HT-29 (cell line): ENCODE data around the gene HHATL. TPM values are rescaled to one million over a fixed set of nuclear protein-coding genes. Genes with fewer than 3 reads are reported as not detected.

Experiments used
- DNase-seq: peaks from one replicate; pipeline ENCODE4 v3.0.0-alpha.2; 2015; ENCODE audit warnings: low spot score
- total RNA-seq: library from RNA; depleted of rRNA; stranded (reverse); fragments of >200 nt; shearing (Covaris generic); gene quantifications from 2 replicates; pipeline ENCODE4 v1.2.3, GENCODE V29; 2014

HHATL gene
- total RNA-seq, 1 experiment from 2014 or later, result not detected

DNA sequence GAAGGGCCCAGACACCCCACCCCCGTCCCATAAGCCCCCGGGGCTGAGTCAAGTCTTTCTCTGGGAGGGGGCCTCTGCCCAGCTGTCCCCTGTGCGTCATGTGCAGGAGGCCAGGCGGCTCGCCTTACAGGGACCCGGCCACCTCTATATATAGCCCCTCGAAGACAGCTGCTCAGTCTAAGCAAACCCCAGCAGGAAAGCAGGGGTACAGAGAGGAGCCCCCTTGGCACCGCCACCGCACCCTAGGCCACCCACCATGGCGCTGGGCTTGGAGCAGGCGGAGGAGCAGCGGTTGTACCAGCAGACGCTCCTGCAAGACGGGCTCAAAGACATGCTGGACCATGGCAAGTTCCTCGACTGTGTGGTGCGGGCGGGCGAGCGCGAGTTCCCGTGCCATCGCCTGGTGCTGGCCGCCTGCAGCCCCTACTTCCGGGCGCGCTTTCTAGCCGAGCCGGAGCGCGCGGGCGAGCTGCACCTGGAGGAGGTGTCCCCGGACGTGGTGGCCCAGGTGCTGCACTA lies 17.2 kb downstream of the HHATL start, which contains the start of gene KLHL40:
TSS of gene KLHL40 (plus strand) at position 175 of the 519 bp plus-strand sequence. CDS start at position 257, 82 bp downstream.
- no peak for DNase-seq

DNA sequence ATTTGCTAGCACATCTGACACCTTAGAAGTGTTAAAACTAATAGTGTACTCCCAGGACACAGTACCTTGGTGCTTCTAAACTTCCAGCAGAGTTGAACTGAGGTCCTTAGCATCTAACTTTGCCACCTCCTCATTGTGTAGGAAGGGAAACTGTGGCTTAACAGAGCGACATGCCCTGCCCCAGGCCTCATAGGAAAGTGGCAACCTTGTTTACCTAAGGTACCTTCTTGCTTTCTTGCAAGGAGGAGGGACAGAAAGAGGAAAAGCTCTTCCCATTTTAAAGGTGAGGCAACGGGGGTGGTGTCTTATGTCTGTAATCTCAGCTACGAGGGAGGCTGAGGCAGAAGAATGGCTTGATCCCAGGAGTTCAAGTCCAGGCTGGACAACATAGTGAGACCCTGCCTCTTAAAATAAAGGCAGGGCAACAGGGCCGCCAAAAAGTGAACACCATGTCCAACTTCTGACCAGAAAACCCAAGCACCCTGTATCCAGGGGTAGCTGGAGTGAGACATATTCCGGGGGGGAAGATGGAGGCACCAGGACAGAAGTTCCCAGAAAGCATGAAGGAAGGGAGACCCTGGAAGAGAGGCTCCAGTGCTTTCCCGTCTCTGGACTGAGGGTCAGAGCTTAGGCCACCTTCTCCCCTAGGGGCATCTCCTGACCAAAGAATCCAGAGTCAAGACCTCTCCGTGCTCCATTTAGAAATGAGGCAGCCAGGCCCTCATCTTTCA lies 17.8 kb downstream of the HHATL start:
- no peak for DNase-seq

DNA sequence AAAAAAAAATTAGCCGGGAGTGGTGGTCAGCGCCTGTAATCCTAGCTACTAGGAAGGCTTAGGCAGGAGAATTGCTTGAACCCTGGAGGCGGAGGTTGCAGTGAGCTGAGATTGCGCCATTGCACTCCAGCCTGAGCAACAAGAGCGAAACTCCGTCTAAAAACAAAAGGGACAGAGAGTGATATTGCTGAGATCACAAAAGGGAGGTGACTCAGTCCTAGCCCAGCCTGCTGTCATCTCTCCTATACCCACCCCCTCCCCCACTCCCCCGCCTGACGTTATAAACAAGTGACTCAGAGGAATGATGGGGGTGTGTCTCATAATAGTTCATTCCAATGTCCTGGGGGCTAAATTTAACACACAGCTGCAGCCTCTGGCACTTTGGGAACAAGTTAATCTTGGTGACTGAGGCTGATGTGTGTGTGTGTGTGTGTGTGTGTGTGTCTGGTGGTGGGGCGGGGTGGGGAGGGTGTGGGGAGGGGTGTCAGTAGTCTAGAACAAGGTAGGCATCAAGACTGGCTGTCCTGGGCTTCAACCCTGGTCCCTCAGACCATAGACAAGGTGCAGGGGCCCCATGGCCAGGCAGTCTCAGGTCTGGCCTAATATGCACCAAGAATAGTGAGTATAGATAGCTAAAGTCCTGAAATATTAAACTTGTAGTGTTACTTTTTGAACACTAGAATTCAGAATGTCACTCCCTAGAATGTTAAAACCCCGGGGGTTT lies 18.6 kb downstream of the HHATL start:
- DNase-seq, result peak; percentile 18

DNA sequence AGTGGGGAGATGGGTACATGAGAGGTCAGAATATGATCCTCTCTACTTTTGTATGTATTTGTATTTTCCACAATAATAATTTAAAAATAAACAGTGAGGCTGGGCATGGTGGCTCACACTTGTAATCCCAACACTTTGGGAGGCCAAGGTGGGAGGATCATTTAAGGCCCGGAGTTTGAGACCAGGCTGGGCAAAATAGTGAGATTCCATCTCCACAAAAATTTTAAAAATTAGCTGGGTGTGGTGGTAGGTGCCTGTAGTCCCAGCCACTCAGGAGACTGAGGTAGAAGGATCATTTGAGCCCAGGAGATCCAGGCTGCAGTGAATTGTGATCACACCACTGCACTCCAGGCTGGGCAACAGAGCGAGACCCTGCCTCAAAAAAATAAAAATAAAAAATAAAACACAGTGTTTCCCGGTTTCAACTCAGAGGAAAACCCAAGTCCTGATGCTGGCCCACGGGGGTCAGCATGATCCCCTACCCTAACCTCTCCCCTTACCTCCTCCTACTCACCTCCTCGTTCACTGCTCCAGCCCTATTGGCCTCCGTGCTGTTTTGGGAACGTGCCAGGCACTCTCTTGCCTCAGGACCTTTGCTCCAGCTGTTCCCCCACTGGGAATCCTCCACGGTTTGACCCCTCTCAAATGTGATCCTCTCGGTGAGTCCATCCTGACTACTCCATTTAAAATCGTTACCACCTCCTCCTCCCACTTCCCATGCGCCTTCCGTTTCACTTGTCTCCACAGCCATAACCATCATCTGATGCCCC lies 20.1 kb downstream of the HHATL start:
- no peak for DNase-seq

DNA sequence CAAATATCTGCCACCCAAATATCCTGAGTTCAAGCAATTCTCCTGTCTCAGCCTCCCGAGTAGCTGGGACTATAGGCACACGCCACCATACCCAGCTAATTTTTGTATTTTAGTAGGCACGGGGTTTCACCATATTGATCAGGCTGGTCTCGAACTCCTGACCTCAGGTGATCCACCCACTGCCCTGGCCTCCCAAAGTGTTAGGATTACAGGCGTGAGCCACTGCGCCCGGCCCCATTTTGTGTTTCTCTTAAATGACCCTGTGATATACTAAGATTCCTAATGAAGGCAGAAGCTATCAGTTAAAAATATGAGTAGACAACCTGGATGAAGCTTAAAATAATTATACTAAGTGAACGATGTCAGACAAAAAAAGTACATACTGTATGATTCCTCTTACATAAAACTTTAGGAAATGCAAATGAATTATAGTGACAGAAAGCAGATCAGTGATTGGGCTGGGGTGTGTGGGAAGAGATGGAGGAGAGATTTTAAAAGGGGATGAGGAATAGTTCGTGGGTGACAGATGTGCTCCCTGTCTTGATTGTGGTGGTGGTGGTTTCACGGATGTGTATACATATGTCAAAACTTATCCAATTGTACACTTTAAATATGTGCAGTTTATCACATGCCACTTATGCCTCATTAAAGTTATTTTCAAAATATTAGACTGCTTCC lies 21.1 kb downstream of the HHATL start:
- no peak for DNase-seq

DNA sequence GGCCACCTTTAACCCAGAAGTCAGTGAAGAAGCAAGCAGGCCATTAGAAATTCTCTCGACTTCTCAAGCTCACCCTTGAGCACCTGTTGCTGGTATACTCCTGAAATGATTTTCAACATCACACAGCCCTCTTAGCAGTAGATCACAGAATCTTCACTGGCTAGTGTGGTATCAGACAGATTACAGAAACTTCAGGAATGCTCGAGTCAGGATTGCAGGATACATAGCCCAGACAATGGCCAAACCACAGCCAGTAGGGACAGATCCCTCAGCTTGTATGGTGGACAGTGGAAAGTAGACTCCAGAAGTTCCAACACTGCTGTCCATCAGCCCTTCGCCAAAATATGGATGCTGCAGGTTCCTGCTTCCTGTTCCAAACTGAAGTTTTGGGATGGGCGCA lies 21.8 kb downstream of the HHATL start:
- DNase-seq, result no peak

DNA sequence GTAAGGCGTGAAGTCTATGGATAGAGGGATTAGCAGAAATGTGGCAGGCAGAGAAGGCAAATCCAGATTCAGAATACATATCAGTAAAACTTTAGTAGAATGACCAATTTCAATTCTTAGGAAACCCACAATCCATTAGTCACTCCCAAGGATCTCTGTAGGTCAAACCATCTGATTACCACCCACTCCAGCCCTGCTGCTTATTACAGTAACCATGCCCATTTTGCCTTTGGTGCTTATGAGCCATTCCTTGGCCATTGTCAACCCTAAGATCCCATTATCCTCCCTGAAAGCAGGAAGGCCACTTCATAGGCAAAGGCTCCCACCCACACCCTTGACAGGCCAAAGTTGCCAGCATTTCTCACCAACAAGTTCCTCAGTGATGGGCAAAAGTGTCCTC lies 22.3 kb downstream of the HHATL start:
- DNase-seq, result no peak

DNA sequence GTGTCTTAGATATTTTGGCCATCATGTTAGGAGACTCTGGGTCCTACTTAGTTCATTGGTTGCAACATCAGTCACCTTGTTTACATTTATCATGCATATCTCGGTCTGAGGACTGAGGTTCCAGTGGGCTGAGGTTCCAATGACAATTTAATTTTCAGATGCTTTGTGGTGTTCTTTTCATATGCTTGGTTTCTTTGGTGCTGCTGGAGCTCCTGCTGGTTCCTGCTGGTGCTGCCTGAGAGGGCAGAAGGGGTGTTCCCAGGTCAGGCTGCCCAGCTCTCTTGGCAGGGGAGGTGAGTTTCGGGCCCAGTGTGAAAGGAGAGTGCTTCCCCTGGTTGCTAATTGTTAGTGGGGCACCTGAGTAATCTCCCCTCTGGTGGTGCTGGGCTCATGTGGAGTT lies 24.2 kb downstream of the HHATL start:
- no peak for DNase-seq

DNA sequence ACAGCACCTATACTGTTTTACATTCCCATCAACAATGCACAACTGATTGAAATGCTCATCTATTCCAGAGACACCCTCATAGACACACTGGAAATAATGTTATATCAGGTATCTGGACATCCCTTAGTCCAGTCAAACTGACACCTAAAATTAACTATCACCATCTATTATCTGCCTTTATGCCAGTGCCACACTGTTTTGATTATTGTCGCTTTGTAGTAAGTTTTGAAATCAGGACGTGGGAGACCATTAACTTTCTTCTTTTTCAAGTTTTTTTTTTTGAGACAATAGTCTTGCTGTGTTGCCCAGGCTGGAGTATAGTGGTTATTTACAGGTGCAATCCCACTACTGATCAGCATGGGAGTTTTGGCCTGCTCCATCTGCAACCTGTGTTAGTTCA lies 26.7 kb downstream of the HHATL start:
- no peak for DNase-seq

DNA sequence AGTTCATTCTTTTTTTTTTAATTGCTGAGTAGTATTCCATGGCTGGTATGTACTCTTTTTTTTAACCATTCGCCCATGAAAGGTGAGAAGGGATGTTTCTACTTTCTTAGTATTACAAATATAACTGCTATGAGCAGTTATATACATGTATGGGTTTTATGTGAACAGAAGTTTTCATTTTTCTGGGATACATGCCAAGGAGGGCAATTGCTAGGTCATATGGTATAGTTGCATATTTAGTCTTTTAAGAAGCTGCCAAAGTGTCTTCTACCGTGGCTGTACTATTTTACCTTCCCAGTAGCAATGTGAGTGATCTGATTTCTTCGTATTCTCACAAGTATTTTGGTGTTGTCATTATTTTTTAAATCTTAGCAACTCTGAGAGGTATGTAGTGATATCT lies 28.5 kb downstream of the HHATL start:
- no peak for DNase-seq

DNA sequence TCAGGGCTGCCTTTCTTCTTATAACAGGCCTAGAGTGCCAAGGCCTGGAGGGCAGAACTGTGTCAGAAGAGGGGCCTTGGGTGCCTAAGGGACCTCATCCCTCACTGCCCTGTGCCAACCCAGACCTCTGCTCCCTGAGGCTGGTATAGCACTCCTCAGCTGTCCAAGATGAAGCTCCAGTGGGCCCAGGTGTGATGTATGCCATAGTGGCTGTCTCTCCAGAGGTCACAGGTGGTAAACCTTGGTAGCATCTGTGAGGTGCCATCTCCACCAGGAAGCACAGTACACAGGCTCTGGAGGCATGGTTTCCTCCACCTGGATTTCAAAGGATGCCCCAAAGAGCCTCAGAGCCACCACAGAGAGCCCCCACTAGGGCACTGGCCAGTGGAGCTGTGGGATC lies 29.5 kb downstream of the HHATL start:
- DNase-seq, result no peak

DNA sequence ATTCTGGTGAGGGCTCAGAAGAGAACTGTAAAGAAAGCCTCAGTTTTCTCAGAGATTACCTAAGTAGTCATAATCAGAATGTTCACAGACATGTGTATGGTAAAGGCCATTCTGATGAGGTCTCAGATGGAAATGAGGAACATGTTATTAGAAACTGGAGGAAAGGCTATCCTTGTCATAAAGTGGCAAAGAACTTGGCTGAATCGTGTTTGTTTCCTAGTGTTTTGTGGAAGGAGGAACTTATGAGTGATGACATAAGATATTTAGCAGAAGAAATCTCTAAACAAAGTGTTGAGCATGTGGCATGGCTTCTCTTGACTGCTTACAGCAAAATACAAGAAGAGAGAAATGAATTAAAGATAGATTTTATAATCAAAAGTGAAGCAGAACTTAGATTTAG lies 30.1 kb downstream of the HHATL start:
- DNase-seq, result no peak

DNA sequence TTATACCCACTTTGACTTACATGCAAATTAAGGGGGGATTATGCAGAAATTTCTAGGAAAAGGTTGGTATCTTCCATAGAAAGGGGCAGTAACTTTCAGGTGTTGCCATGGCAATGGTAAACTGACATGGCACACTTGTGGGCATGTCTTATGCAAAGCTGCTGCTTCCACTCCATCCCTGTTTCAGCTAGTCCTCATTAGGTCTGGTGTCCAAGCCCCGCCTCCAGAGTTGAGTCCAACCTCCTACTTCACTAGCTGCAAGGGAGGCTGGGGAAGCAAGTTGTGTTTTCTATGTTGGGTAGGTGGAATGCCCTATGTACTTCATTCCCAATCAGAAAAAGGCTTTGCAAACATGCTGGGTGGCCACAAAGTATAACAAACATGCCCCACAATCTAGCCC lies 31.9 kb downstream of the HHATL start:
- no peak for DNase-seq

DNA sequence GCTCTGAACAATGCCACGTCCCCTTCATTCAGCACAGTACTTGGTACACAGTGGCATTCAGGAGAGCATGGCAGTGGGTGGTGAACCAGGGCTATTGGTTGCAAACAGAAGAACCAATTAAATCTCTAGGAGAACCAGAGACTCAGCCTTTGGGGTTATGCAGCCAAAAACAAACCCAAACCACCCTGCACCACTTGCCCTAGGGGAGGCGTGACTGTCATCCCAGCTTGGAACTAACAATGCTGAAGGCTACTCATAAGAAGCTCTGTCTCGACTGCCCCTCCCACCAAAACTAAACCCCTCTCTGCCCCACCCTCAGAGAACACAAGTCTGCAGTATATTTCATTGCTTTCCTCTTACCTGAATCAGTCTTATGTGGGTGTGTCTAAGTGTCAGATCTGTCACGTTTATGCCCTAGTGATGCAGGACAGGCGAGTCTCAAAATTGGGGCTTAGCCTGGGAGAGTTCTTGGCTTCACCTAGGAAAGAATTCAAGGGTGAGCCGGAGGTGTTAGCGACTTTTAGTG lies 32.5 kb downstream of the HHATL start:
- DNase-seq, result no peak

DNA sequence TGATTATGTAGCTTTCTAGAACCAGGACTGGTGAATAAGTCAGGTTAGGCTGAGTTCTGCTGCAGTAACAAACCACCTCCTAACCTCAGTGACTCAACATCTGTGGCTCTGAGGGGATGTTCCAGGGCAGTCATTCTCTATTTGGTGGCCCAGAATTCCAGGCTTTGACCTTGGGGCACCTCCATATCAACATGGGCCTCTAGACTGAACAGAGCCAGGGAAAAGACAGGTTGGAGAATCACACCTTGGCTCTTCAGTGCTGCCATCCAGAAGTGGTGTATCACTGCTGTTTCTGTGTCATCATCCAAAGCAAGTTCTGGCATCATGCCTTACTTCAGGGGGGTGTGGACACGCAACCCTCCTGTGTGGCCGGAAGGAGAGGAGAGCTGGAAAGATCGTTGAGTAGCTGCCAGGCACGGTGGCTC lies 33.8 kb downstream of the HHATL start:
- no peak for DNase-seq

DNA sequence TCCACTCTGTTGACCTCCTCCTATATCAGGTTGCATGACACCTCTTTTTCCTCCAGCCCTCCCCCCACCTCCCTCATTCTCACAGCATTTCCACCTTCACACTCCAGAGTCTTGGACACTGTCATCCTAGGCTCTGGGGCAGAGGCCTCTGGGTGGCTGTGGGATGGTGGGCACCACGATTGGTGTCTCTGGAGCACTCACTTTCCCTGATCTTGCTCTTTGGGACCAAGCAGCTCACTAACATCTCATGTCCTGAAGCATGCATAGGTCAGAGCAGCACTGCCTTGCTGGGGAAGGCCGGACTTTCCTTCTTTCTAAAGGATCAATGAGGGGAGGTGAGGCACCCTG lies 34.2 kb downstream of the HHATL start:
- no peak for DNase-seq

DNA sequence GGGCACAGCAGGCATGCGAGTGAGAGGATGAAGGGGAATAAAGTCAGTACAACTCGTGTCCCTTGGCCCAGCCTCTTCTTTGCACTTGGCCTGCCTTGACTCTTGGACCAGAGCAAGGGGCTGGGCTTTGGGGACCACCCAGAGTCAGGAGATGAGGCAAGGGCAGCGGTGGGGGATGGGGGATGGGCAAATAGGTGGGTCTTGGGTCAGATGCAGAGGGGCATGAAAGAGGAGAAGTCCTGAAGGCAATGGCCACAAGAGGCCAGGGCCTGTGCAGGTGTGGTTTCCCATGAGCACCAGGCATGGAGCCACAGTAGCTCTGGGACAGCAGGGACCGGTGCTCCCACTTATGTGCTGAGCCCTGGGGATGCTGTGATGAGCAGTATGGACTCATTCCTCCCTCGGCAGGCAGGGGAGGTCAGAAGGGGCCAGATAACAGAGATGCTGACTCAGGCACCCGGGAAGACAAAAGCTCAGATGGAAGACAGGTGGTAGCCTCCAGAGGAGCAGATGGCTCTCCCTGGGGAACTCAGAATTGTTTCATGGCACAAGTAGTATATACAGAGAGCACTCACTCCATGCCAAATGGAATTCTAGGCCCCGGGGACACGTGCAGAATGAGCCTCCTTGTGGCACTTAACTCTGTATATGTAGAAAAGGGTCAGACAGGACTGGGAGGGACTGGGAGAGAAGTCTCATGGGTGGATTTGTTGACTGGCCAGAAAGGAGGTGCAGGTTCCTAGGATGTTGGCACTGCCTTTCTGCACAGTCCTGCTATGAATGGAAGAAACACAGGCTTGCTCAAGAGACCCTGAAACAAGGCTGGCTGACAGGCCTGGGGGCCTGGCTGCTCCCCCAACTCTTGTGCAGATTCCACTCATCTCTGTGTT lies 34.8 kb downstream of the HHATL start:
- no peak for DNase-seq

DNA sequence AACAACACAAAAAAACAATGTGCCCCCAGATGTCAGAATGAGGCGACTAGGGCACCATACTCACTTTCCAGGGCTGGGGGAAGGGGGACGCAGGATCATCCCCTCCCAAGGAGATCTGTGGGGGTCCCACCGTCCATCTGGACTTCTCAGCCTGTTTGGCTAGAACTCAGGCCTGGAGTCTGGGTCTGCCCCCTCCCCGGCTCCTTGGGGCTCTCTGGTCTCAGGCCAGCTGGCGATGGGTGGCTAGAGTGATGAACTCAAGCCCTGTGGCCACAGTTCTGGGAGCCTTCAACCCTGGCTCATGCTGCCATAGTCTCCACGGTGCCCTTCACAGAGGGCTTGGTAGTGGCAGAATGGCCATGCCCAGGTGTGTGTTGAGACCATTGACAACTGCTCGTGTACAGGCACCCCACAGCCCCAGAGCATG lies 35.5 kb downstream of the HHATL start:
- DNase-seq, result no peak

DNA sequence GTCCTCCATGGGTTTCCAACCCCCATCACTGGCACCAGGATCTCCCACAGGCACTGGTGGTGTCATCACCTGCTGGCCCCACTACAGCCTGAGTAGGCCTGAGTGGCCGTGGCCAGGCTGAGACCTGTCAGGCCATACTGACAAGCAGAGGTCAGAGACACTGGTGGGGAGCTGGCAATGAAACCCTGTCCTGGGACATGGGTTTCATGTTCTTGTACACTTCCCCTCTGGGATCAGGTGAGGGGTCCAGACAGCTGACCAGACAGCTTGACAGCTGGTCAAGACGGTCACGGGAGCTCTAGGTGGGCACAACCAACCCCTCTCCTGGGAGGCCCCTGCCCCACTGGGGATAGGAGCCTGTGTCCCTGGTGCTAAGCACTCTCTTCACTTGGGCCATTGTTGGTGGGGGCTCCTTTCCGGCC lies 36.0 kb downstream of the HHATL start:
- no peak for DNase-seq

DNA sequence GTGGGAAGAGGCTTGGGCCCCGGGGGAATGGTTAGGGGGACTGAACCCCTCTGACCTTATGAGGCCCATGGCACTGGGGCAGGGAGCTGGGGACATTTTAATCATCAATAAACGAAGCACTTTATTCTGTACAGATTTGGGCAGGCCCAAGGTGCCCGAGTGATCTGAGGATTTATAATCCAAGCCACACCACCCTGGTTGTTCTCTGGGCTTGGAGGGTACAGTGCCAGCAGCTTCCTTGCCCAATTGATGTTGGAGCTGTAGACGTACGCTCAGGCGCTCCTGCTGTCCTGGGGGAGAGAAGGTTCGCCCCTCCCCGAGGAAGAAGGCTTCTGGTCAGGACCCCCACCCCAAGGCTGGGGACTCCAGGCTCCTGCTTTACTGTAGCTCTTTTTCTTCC lies 36.6 kb downstream of the HHATL start:
- no peak for DNase-seq
